SK-N-SH (cell line): ENCODE data around the gene CD40LG. TPM values are rescaled to one million over a fixed set of nuclear protein-coding genes. Genes with fewer than 3 reads are reported as not detected.

ENCODE experiments used
- polyA plus RNA-seq, 3 experiments: library from polyadenylated mRNA; depleted of rRNA; stranded (reverse); fragments of >200 nt; gene quantifications; 2 replicates each; pipeline ENCODE4 v1.2.3, GENCODE V29; 2012

Gene CD40LG
- polyA plus RNA-seq, 1 of the 3 experiments (the other 2 are of a cell fraction), result not detected

Other genes with a start within 250 kb of the CD40LG start
- gene BRS3, start 160.2 kb upstream of the CD40LG start, polyA plus RNA-seq (2012; rRNA removed), result not detected in 2 replicates
- gene HTATSF1, start 150.6 kb upstream of the CD40LG start, polyA plus RNA-seq (2012; rRNA removed), result 1.3 and 2.7 TPM in 2 replicates
- gene VGLL1, start 115.9 kb upstream of the CD40LG start, polyA plus RNA-seq (2012; rRNA removed), result not detected in 2 replicates
- gene ARHGEF6, start 132.8 kb downstream of the CD40LG start, polyA plus RNA-seq (2012; rRNA removed), result 2.7 and 3.9 TPM in 2 replicates
- 131 and 139 TPM in 2 replicates for gene RBMX, start 232.6 kb downstream of the CD40LG start, polyA plus RNA-seq (2012; rRNA removed)